HEK293T (cell line): Measurements from ENCODE around the gene EPHB1.

ENCODE experiments used
- ARNT ChIP-seq: fragments of 450-650 bp; IDR thresholded peaks from 2 replicates; pipeline ENCODE4 v1.6.1; 2017; ENCODE audit warnings: mild to moderate bottlenecking
- BHLHE40 ChIP-seq: fragments of 450-650 bp; IDR thresholded peaks from 2 replicates; pipeline ENCODE4 v1.6.1; 2016; ENCODE audit warnings: mild to moderate bottlenecking, moderate library complexity, borderline replicate concordance
- ELF4 ChIP-seq: fragments of 450-650 bp; IDR thresholded peaks from 2 replicates; pipeline ENCODE4 v1.6.1; 2017; ENCODE audit warnings: antibody characterized with exemption
- FOXK2 ChIP-seq: fragments of 450-650 bp; IDR thresholded peaks from 2 replicates; pipeline ENCODE4 v1.6.1; 2016; ENCODE audit warnings: mild to moderate bottlenecking
- LEF1 ChIP-seq: fragments of 450-650 bp; IDR thresholded peaks from 2 replicates; pipeline ENCODE4 v1.6.1; 2017; ENCODE audit warnings: mild to moderate bottlenecking, borderline replicate concordance
- NFRKB ChIP-seq: fragments of 450-650 bp; IDR thresholded peaks from 2 replicates; pipeline ENCODE4 v1.6.1; 2016; ENCODE audit warnings: mild to moderate bottlenecking, moderate library complexity
- SP1 ChIP-seq: fragments of 450-650 bp; IDR thresholded peaks from 2 replicates; pipeline ENCODE4 v1.6.1; 2017
- SUZ12 ChIP-seq: fragments of 450-650 bp; IDR thresholded peaks from 2 replicates; pipeline ENCODE4 v1.6.1; 2016; ENCODE audit warnings: mild to moderate bottlenecking
- TARDBP ChIP-seq: fragments of 450-650 bp; IDR thresholded peaks from 2 replicates; pipeline ENCODE4 v1.6.1; 2016
- ZNF384 ChIP-seq: fragments of 450-650 bp; IDR thresholded peaks from 2 replicates; pipeline ENCODE4 v1.6.1; 2016

DNA sequence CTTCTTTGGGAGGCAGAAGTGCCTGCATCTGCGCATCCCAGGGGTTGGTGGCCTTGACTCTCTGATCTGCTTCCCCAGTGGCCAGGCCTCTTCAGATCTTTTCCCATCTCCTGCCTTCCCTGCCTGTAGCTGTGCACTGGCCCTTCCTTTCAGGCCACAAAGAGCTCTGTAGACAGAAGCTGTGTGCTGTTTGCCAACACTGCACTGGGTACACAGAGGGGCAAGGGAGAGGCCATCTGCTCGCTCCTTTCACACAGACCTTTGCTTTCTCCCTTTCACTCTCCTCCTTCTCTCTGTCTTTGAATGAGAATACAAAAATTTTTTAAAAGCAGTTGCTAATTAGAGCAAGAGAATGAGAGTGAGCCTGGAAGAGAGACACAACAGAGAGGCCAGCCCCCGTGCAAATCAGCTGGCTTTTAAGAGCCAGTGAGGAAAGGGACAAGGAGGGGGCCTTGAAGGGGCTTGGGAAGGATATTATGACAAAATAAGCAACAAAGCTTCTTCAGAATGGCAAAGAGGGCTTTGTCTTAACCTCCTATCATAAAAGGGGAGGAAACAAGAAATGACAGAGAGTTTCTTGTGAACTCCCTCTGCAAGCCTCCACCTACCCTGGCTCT lies 170.9 kb downstream of the EPHB1 start:
- no peak for TF ChIP-seq NFRKB
- TF ChIP-seq BHLHE40, result no peak
- no peak for TF ChIP-seq SP1
- TF ChIP-seq FOXK2, result no peak
- TF ChIP-seq SUZ12, result no peak
- no peak for TF ChIP-seq ELF4
- TF ChIP-seq LEF1, result no peak
- TF ChIP-seq TARDBP, result no peak
- no peak for TF ChIP-seq ZNF384
- no peak for TF ChIP-seq ARNT
